ENCODE results near the gene BPNT1.
A peak's percentile ranks its signal among the peaks of the same experiment; 100 is the strongest.

DNA sequence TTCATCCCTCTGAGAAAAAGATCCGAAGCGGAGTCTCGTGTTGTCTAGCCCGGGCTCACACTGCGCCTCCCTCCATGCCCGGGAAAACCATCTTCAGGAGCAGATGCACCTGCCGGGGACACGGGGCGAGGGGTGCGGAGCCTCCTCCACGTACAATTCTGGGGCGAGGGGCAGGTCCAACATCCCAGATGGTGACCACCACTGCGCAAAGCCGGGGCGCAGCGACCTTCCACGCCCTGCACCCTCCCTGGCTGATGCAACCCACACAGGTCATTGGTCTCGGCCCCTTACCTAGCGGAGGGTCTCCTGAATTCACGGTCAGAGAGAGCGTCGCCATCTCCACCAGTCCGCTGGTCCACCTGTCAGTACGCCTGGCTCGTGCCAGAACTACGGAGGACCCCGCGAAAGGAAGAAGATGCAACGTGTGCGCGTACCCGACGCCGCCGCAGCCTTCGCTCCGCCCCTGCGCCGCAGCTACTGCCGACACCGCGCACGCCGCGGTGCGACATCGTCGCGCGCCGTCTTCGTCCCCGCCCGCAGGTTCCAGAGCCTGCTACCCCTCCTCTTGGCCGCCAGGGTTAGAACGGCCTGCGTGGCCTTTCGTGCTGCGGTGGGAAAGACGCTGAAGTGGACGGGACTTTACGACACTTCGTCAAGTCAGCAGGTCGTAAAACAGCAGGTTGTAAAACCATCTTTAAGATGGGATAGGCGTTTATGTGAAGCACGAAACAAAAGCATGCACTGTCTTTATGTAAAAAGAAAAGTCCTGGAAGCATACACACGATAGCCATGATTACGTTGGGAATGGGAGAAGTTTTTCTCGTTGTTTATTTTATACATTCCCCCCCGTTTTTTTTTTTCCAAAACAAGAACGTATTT is 43.3 kb downstream of the BPNT1 start, which contains the start of gene EPRS1:
- TF ChIP-seq EP300 (IDR thresholded peaks at IDR 0.05) (no peak), CTCF (IDR thresholded peaks at IDR 0.05) (peak; percentile 72 to 82 (median 80))
